GM18498 (cell line): ENCODE measurements around the gene SLC25A45.
"Not testable (repeated sequence)": the region's sequence is repeated elsewhere in the genome, so short reads cannot be mapped to it uniquely, and the experiment has no call there.

ENCODE experiments used
- ATAC-seq: cut with Tn5 transposase; IDR thresholded peaks from one replicate; pipeline ENCODE4 v1.9.1; 2021; ENCODE audit warnings: mild to moderate bottlenecking, moderate library complexity; ENCODE audit not compliant: unreplicated experiment

Gene SLC25A45

GRCh38 chr11:65421794-65422632 lies 39.6 kb upstream of the SLC25A45 start:
- ATAC-seq, result peak; percentile 24

GRCh38 chr11:65420979-65421793 lies 38.7 kb upstream of the SLC25A45 start:
- peak; percentile 17 for ATAC-seq

- ATAC-seq, result no peak
Observed at GRCh38 chr11:65420506-65420905, 38.1 kb upstream of the SLC25A45 start.

- ATAC-seq, result no peak
Observed at GRCh38 chr11:65419772-65420481, 37.5 kb upstream of the SLC25A45 start.

GRCh38 chr11:65419460-65419771 lies 37.0 kb upstream of the SLC25A45 start:
- ATAC-seq, result no peak

- ATAC-seq, result peak; percentile 41
Observed at GRCh38 chr11:65418681-65419459, 36.4 kb upstream of the SLC25A45 start.

- ATAC-seq, result no peak
Observed at GRCh38 chr11:65418431-65418680, 35.9 kb upstream of the SLC25A45 start.

- ATAC-seq, result no peak
Observed at GRCh38 chr11:65417702-65418430, 35.4 kb upstream of the SLC25A45 start.

- no peak for ATAC-seq
Observed at GRCh38 chr11:65416841-65417701, 34.6 kb upstream of the SLC25A45 start.

GRCh38 chr11:65416341-65416824 lies 33.9 kb upstream of the SLC25A45 start:
- peak; percentile 34 for ATAC-seq

GRCh38 chr11:65415499-65416340 lies 33.3 kb upstream of the SLC25A45 start:
- ATAC-seq, result no peak

GRCh38 chr11:65414776-65415498 lies 32.5 kb upstream of the SLC25A45 start:
- ATAC-seq, result no peak

- not testable (repeated sequence) for ATAC-seq
Observed at GRCh38 chr11:65413077-65413664, 30.7 kb upstream of the SLC25A45 start.

- no peak for ATAC-seq
Observed at GRCh38 chr11:65412271-65413076, 30.0 kb upstream of the SLC25A45 start.

- no peak for ATAC-seq
Observed at GRCh38 chr11:65411681-65412070, 29.2 kb upstream of the SLC25A45 start.

GRCh38 chr11:65410936-65411680 lies 28.7 kb upstream of the SLC25A45 start:
- no peak for ATAC-seq
